ENCODE results near the gene REG1A. TPM values are rescaled to one million over a fixed set of nuclear protein-coding genes. Genes with fewer than 3 reads are reported as not detected.

The REG1A gene
- total RNA-seq, 1 donor: not detected

GRCh38 chr2:79139423-79139822, 19.1 kb downstream of the REG1A start:
- DNase-seq (ENCODE audit: low read depth): no peak
- TF ChIP-seq CTCF (IDR thresholded peaks at IDR 0.05; ENCODE audit: insufficient read depth, low read length): no peak
- H3K4me3 ChIP-seq (ENCODE audit: low read depth, low read length): no peak overlapping the region

GRCh38 chr2:79155826-79156476, 35.7 kb downstream of the REG1A start:
- no peak for DNase-seq (ENCODE audit: low read depth)
- no peak overlapping the region for H3K4me3 ChIP-seq (ENCODE audit: low read depth, low read length)
- TF ChIP-seq CTCF (IDR thresholded peaks at IDR 0.05; ENCODE audit: insufficient read depth, low read length): no peak

- TF ChIP-seq CTCF (IDR thresholded peaks at IDR 0.05; ENCODE audit: insufficient read depth, low read length): no peak
- DNase-seq (ENCODE audit: low read depth): no peak
- no peak overlapping the region for H3K4me3 ChIP-seq (ENCODE audit: low read depth, low read length)
Observed at GRCh38 chr2:79159030-79159429, 38.7 kb downstream of the REG1A start.

- no peak for DNase-seq (ENCODE audit: low read depth)
- no peak for TF ChIP-seq CTCF (IDR thresholded peaks at IDR 0.05; ENCODE audit: insufficient read depth, low read length)
- no peak within 1 kb of the TSS for H3K4me3 ChIP-seq (ENCODE audit: low read depth, low read length)
Observed at GRCh38 chr2:79159653-79160052, 39.4 kb downstream of the REG1A start, which contains the start of gene REG3A. Gene REG3A, minus strand, starts transcription at chr2:79159753. Its CDS starts 348 bp downstream, at chr2:79159405.

GRCh38 chr2:79162132-79162531, 41.8 kb downstream of the REG1A start:
- no peak overlapping the region for H3K4me3 ChIP-seq (ENCODE audit: low read depth, low read length)
- no peak for DNase-seq (ENCODE audit: low read depth)
- TF ChIP-seq CTCF (IDR thresholded peaks at IDR 0.05; ENCODE audit: insufficient read depth, low read length): no peak

- no peak overlapping the region for H3K4me3 ChIP-seq (ENCODE audit: low read depth, low read length)
Observed at GRCh38 chr2:79162801-79163200, 42.5 kb downstream of the REG1A start.

More at GRCh38 chr2:79162801-79163200, 42.5 kb downstream of the REG1A start:
- no peak for TF ChIP-seq CTCF (IDR thresholded peaks at IDR 0.05; ENCODE audit: insufficient read depth, low read length)
- DNase-seq (ENCODE audit: low read depth): no peak

Measured in fibroblast of the aortic adventitia (primary cell).